ENCODE measurements around the gene RAX. TPM values are rescaled to one million over a fixed set of nuclear protein-coding genes. Genes with fewer than 3 reads are reported as not detected.
"Not testable (repeated sequence)": the region's sequence is repeated elsewhere in the genome, so short reads cannot be mapped to it uniquely, and the experiment has no call there.

RAX gene
- polyA plus RNA-seq, 1 donor (not counting 4 experiments of a cell fraction or from before 2014, with no cell fraction given) = not detected

GRCh38 chr18:59255491-59255890 lies 17.8 kb downstream of the RAX start:
- H3K4me2 ChIP-seq (ENCODE audit: control insufficient read depth, extremely low read depth, insufficient read depth, low read depth, low read length); H3K9ac ChIP-seq (ENCODE audit: control insufficient read depth, extremely low read depth, insufficient read depth, low read length); H3K36me3 ChIP-seq (ENCODE audit: control insufficient read depth in 2 of 2, extremely low read depth in 1 of 2, insufficient read depth in 2 of 2, low read length in 2 of 2); H3K79me2 ChIP-seq (ENCODE audit: control insufficient read depth, insufficient read depth, low read length); H2AFZ ChIP-seq (ENCODE audit: control insufficient read depth, low read length); H4K20me1 ChIP-seq (ENCODE audit: control insufficient read depth, extremely low read depth, insufficient read depth, low read length); dilution Hi-C loops (cut with MboI; ENCODE audit: extremely low pct_ligation_motif_present, low sequenced_read_pairs); H3K4me1 ChIP-seq (ENCODE audit: control insufficient read depth, extremely low read depth, insufficient read depth, low read length); H3K27me3 ChIP-seq (ENCODE audit: control insufficient read depth, extremely low read depth, insufficient read depth, low read length); H3K27ac ChIP-seq (ENCODE audit: control insufficient read depth, insufficient read depth, low read length); DNase-seq (ENCODE audit: low read depth, low spot score); H3K9me3 ChIP-seq (ENCODE audit: control insufficient read depth, low read depth, low read length); H3K4me3 ChIP-seq (ENCODE audit: control insufficient read depth in 2 of 3, extremely low read depth in 1 of 3, insufficient read depth in 2 of 3, low read depth in 1 of 3, low read length in 3 of 3); FAIRE-seq; H3K9me1 ChIP-seq (ENCODE audit: control insufficient read depth, extremely low read depth, insufficient read depth, low read length): not testable (repeated sequence)

- Histone ChIP-seq H2AFZ (ENCODE audit: control insufficient read depth, low read length) (no peak overlapping the region), H3K36me3 (ENCODE audit: control insufficient read depth in 2 of 2, extremely low read depth in 1 of 2, insufficient read depth in 2 of 2, low read length in 2 of 2) (no peaks in the 10 kb centered on the region), H3K27ac (ENCODE audit: control insufficient read depth, insufficient read depth, low read length) (no peak overlapping the region), H3K27me3 (ENCODE audit: control insufficient read depth, extremely low read depth, insufficient read depth, low read length) (peaks cover 10% of the 10 kb centered on the region), H3K4me1 (ENCODE audit: control insufficient read depth, extremely low read depth, insufficient read depth, low read length) (no peaks in the 10 kb centered on the region), H3K9me3 (ENCODE audit: control insufficient read depth, low read depth, low read length) (no peaks in the 10 kb centered on the region), H3K4me3 (ENCODE audit: control insufficient read depth in 2 of 3, extremely low read depth in 1 of 3, insufficient read depth in 2 of 3, low read depth in 1 of 3, low read length in 3 of 3) (no peak overlapping the region), H3K79me2 (ENCODE audit: control insufficient read depth, insufficient read depth, low read length) (no peaks in the 10 kb centered on the region), H3K4me2 (ENCODE audit: control insufficient read depth, extremely low read depth, insufficient read depth, low read depth, low read length) (no peak overlapping the region), H3K9me1 (ENCODE audit: control insufficient read depth, extremely low read depth, insufficient read depth, low read length) (no peaks in the 10 kb centered on the region), H3K9ac (ENCODE audit: control insufficient read depth, extremely low read depth, insufficient read depth, low read length) (no peak overlapping the region), H4K20me1 (ENCODE audit: control insufficient read depth, extremely low read depth, insufficient read depth, low read length) (no peaks in the 10 kb centered on the region)
- DNase-seq (ENCODE audit: low read depth, low spot score) (peak; percentile 21), FAIRE-seq (peak; percentile 95)
- TF ChIP-seq CTCF (optimal IDR thresholded peaks at IDR 0.05 in 1 of 3, IDR thresholded peaks at IDR 0.05 in 1 of 3, conservative IDR thresholded peaks at IDR 0.05 in 1 of 3; ENCODE audit: extremely low read depth in 1 of 3, insufficient read depth in 2 of 3, low read length in 3 of 3) (peak; percentile 67 to 84 (median 84)), EZH2 (IDR thresholded peaks at IDR 0.05; ENCODE audit: low read length) (no peak)
- dilution Hi-C loops (cut with MboI; ENCODE audit: extremely low pct_ligation_motif_present, low sequenced_read_pairs) = no loop called here
These were observed 24.0 kb downstream of the RAX start for GRCh38 chr18:59249199-59249774.

- TF ChIP-seq CTCF (optimal IDR thresholded peaks at IDR 0.05 in 1 of 3, IDR thresholded peaks at IDR 0.05 in 1 of 3, conservative IDR thresholded peaks at IDR 0.05 in 1 of 3; ENCODE audit: extremely low read depth in 1 of 3, insufficient read depth in 2 of 3, low read length in 3 of 3) (no peak), EZH2 (IDR thresholded peaks at IDR 0.05; ENCODE audit: low read length) (no peak)
- Histone ChIP-seq H3K36me3 (ENCODE audit: control insufficient read depth in 2 of 2, extremely low read depth in 1 of 2, insufficient read depth in 2 of 2, low read length in 2 of 2) (no peaks in the 10 kb centered on the region), H3K4me2 (ENCODE audit: control insufficient read depth, extremely low read depth, insufficient read depth, low read depth, low read length) (no peak overlapping the region), H3K9me1 (ENCODE audit: control insufficient read depth, extremely low read depth, insufficient read depth, low read length) (no peaks in the 10 kb centered on the region), H3K9me3 (ENCODE audit: control insufficient read depth, low read depth, low read length) (no peaks in the 10 kb centered on the region), H3K79me2 (ENCODE audit: control insufficient read depth, insufficient read depth, low read length) (no peaks in the 10 kb centered on the region), H4K20me1 (ENCODE audit: control insufficient read depth, extremely low read depth, insufficient read depth, low read length) (no peaks in the 10 kb centered on the region), H3K9ac (ENCODE audit: control insufficient read depth, extremely low read depth, insufficient read depth, low read length) (no peak overlapping the region), H3K4me3 (ENCODE audit: control insufficient read depth in 2 of 3, extremely low read depth in 1 of 3, insufficient read depth in 2 of 3, low read depth in 1 of 3, low read length in 3 of 3) (no peak overlapping the region), H3K4me1 (ENCODE audit: control insufficient read depth, extremely low read depth, insufficient read depth, low read length) (no peaks in the 10 kb centered on the region), H2AFZ (ENCODE audit: control insufficient read depth, low read length) (no peak overlapping the region), H3K27ac (ENCODE audit: control insufficient read depth, insufficient read depth, low read length) (no peak overlapping the region), H3K27me3 (ENCODE audit: control insufficient read depth, extremely low read depth, insufficient read depth, low read length) (peaks cover 7% of the 10 kb centered on the region)
- FAIRE-seq = no peak
- dilution Hi-C loops (cut with MboI; ENCODE audit: extremely low pct_ligation_motif_present, low sequenced_read_pairs) = no loop called here
- DNase-seq (ENCODE audit: low read depth, low spot score) = no peak
These were observed 26.5 kb downstream of the RAX start for GRCh38 chr18:59246796-59247195.

Measured in keratinocyte (primary cell).